GM19438 (cell line): ENCODE measurements around the gene RPRML.

Experiments used
- ATAC-seq: cut with Tn5 transposase; IDR thresholded peaks from one replicate; pipeline ENCODE4 v1.9.1; 2021; ENCODE audit warnings: low read depth; ENCODE audit not compliant: unreplicated experiment

RPRML gene

DNA sequence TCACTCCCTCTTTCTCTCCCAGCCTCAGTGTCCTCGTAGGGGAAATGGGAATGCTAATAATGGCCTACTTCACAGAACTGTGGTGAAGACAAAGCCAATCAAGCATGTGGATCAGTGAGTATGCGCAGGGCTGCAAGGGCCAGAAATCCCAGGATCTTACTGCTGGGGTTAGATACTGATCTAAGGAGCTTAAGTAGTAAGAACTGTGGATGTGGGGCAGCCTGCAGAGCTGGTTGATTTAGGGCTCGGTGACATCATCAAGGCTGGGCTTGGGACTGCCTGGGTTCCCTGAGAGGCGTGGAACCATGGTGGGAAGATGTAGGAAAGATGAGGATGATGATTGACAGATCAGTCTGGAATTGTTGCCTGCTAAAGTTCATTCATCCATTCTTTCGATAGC is 30.5 kb downstream of the RPRML start:
- ATAC-seq = no peak

- ATAC-seq = no peak
Observed at GRCh38 chr17:46947216-46947615, 31.8 kb downstream of the RPRML start.

GRCh38 chr17:46944931-46945330 is 34.1 kb downstream of the RPRML start:
- no peak for ATAC-seq

DNA sequence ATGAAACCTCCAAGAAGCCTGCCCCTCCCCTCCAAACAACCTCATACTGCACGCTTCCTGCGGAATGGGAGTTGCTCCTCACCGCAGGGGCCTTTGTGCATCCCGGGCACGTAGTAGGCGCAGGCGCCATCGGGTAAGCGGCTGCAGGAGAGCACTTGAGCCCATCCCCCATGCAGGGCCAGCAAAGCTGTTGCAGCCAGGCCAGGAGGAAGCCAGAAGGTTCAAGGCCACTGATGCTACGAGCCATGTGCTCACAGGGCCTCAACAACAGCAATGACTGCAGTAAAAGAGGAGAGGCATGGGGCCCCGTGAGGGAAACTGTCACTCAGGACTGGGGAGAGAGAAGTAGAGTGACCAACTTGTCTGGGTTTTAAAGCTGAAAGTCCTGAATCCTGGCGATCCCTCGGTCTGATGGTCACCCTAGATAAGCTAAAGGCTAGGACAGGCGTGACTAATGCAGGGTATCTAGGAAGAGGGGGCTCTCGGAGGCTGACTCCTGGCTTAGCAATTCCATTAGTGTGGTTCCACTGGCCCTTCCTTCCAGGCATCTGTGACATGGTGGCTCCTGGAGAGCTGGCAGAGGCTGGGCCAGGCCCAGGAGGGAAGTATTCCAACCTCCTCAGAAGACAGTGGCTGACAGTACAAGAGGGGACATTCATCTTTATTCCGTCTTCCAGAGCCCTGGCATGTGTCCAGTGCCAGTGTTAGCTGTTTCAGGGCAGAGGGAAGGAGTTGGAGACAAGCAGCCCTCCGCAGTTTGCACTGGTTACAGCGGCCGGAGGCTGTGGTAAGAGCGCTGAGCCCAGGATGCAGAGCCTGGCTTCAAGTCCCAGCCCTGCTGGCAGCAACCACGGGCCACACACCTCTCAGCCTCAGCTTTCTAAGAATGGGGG is 35.3 kb downstream of the RPRML start:
- ATAC-seq = no peak

DNA sequence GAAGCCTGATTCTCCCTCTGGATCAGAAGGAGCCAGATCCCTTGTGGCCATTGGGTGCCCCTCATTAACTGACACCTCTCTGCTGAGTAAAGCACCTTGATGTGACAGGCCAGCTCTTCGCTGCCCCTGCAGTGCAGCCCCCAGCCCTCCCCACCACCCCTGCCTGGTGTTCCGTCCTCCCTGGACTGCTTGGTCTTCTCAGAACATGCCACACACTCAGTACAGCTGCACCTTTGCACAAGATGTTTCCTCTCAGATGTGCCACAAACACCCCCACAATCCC is 35.9 kb downstream of the RPRML start:
- no peak for ATAC-seq

DNA sequence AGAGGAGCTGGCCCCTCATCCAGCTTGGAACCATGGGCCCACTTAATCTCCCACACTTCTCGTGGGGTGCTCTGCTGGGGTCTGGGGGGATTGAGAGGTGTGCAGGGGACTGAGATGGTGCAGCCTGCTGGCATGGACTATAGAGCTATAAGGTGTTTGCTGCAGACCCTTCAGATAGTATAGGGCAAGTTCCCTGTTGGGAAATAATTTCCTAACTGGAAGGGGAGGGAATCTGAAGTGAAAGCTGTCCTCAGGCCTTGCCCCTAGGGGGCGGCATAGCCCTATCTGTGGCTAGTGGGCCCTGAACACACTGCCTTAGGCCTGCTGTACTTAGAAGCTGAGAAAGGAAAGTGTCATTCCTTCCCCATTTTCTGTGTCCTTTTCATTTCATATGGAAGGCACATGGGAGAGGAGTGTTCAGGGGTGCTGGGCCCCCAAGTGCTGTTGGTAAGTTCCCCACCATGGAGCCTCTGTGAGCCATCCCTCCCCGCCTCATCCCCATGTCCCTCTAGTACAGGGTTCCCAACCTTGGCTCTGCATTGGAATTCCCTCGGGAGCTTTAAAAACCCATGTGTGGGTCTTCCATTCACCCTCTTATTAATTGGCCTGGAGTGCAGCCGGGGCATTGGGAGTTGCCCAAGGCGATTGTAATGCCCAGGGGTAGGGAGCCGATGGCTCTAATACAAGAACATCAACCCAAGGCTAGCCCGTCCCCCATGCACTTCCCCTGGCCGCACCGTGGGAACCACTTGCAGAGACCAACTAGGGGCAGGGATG is 36.4 kb downstream of the RPRML start:
- ATAC-seq = no peak

DNA sequence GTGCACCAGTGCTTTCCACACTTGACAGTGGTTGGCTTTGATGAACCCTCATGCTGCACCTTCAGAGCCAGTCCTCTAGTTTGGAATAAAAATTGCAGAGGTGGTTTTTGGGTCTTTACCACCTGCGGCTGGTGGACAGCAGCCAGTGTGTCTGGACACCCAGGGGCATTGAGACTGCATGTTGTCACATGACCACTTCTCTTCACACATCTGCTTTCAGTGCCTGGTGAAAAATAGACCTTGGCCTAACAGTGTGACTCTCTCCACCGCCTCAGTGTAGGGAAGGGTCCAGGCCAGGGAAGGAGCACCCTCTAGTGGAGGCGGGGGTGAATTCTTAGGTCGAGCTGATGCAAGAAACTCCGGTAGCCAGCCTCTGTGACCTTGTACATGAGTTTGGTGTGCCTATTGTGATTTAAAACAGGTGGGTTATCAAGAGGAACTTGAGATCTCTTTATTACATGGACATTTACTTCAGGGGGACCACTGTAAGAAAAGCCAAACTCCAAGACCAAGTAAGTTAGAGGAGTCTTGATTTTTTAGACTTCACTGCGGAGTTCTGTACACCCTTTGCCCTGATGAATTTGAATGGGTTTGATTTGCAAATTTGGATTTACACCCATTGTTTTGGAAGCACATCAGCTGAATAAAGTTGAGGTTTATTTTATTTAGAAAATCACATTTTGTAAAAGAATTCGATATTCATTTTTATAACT is 38.2 kb downstream of the RPRML start:
- no peak for ATAC-seq

DNA sequence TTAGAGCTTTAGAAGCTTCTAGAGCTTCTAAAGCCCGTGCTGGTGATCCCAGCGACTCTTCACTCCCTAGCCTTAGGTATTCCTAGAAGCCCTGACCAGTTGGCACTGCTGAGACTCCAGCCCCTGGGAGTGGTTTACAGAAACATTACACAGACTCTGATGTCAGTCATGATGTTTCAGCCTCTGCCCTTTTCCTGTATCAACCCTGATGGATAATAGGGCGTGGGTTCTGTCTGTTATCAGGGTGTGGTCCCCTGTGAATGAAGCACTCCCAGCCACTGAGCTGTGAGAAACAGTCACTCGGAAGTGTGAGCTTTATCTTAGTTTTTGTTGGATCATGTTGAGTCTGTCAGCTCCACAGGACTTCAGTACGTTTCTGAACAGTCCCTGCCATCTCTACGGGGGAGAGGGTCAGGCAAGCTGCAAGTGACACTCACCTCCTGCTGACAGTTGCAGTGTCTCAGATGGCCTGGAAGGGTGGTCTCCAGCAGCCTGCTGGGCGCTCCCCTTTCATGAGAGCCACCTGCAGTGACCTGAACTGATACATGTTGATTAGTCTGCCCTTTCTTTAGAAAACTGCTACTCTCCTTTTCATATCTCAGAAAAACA is 43.3 kb downstream of the RPRML start:
- no peak for ATAC-seq

- no peak for ATAC-seq
Observed at GRCh38 chr17:46931596-46931995, 47.5 kb downstream of the RPRML start.

DNA sequence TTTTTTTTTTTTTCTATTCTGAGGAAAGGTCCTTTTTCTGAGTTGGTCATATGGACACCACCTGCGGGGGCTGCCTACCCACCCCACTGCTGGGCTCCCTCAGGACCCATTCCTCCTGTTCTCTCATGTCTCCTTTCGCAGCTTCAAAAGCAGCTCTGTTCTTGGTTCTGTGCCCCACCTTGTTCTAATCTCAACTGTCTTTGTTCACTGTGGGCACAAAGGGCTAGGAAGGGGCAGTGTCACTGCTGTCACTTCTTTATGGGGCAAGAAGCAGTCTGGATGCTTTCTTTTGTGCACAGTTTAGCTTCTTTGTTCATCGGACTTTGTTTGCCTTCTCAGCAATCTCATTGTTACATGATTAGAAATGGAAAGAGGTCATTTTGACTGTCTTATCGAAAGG is 49.0 kb downstream of the RPRML start:
- ATAC-seq = no peak

DNA sequence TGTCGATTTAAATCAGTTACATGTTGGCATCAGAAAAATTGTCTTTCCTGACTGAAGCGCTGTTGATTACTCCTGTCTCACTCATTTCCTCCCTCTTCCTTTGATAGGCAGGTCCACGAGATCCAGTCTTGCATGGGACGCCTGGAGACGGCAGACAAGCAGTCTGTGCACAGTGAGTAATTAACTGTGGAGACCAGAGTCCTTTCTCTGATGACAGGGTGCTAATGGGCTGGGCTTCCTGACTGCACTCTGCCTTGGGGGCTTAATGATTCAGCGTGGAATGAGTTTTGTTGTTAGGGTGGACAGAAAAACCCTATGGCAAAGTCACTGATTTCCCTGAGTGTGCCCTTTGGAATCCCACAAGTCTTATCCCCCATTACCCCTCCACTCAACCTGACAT is 49.6 kb downstream of the RPRML start:
- ATAC-seq = no peak

DNA sequence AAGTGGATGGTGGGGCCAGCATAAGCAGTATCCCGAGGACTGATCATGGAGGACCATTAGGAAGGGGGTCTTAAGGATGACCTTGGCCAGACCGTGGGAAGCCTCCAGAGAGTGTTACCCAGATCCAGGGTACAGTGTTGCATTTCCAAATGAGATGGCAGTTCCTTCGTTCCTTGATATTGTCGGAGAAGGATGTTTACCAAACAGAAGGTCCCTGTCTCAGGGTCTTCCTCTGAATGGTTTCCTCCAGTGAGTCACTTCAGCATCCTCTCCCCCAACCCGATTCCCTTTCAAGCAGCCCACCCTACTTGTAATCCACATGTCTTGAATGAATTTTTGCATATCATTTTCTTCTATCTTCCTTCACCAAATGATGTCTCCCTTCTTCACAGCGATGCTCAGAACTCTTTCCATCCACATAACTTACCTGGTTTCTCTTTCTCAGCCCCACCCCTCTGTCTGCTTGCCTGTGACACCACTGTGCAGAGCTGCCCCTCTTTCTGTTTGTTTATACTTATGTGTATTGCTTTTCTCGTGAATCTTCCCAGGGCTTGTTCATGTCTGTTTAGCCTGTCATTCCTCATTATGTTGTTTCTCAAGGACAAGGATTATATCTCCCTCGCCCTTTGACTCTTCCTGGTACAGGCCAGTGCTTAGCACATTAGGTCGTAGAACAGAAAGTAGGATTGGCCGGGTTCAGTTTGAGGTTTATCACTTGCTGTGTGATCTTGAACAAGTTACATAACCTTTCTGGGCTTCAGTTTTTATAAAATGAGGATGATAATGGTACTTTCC is 50.4 kb downstream of the RPRML start:
- ATAC-seq = no peak
